22Rv1 (cell line): ENCODE results near the gene NAA38.
"Not testable (repeated sequence)": the region's sequence is repeated elsewhere in the genome, so short reads cannot be mapped to it uniquely, and the experiment has no call there.

Experiments
- H3K27ac ChIP-seq: fragments of 450-650 bp; 2 replicates; pipeline ENCODE4 v1.5.1; 2017
- ZFX ChIP-seq: fragments of 450-650 bp; IDR thresholded peaks from 2 replicates; pipeline ENCODE4 v1.6.1; 2017; ENCODE audit warnings: antibody characterized with exemption, borderline replicate concordance
- TF ChIP-seq, protein P1 (sequence below): fragments of 450-650 bp; IDR thresholded peaks from 2 replicates; pipeline ENCODE4 v1.5.1; 2017; ENCODE audit warnings: mild to moderate bottlenecking

The NAA38 gene

DNA sequence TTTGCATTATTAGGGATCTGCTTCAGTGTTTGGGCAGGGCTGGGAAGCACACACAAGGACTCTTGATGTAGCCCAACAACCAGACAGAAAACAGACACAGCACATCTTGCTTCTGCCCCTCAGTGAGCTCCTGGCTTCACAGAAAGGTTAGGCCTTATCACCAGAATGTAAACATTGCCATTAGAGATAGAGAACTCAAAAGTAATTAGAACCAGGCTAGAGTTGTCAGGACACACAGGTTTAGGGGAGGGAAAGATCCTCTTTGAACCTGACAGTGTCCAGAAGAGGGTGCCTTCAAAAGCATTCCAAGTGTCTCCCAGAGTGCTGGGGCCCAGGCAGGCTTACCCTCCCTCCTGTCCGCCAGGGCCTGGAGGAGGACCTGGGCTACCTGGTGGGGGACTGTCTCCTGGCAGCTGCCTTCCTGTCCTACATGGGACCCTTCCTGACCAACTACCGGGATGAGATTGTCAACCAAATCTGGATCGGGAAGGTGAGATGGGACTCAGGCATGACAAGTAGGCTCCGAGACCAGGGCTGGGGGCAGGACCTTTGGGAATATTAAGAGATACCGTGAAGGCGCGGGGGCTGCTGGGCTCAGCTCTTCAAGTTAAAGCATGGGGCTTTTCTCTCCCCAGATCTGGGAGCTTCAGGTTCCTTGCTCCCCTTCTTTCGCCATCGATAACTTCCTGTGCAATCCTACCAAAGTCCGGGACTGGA is 40.3 kb downstream of the NAA38 start:
- TF ChIP-seq, protein P1, sequence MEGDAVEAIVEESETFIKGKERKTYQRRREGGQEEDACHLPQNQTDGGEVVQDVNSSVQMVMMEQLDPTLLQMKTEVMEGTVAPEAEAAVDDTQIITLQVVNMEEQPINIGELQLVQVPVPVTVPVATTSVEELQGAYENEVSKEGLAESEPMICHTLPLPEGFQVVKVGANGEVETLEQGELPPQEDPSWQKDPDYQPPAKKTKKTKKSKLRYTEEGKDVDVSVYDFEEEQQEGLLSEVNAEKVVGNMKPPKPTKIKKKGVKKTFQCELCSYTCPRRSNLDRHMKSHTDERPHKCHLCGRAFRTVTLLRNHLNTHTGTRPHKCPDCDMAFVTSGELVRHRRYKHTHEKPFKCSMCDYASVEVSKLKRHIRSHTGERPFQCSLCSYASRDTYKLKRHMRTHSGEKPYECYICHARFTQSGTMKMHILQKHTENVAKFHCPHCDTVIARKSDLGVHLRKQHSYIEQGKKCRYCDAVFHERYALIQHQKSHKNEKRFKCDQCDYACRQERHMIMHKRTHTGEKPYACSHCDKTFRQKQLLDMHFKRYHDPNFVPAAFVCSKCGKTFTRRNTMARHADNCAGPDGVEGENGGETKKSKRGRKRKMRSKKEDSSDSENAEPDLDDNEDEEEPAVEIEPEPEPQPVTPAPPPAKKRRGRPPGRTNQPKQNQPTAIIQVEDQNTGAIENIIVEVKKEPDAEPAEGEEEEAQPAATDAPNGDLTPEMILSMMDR = no peak
- TF ChIP-seq ZFX = no peak

DNA sequence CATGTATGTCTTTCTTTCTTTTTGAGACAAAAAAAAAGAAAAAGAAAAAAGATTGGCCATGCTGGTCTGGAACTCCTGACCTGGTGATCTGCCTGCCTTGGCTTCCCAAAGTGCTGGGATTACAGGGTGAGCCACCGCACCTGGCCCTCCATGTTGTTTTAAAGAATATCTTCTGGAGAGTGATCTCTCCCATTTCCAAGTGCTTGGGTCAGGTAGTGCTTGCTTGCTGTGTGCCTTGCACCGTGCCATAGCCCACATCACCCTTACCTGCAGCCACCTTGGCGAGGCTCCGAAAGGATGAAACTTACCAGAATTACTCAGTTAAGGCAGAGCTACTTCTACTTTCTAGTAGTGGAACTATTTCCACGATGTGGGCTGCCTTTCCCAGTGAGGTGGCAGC is 42.4 kb downstream of the NAA38 start:
- TF ChIP-seq, protein P1 = no peak
- no peak for TF ChIP-seq ZFX
- H3K27ac ChIP-seq = no peak overlapping the region

More for the DNA sequence above, 40.3 kb downstream of the NAA38 start:
- no peak overlapping the region for H3K27ac ChIP-seq

DNA sequence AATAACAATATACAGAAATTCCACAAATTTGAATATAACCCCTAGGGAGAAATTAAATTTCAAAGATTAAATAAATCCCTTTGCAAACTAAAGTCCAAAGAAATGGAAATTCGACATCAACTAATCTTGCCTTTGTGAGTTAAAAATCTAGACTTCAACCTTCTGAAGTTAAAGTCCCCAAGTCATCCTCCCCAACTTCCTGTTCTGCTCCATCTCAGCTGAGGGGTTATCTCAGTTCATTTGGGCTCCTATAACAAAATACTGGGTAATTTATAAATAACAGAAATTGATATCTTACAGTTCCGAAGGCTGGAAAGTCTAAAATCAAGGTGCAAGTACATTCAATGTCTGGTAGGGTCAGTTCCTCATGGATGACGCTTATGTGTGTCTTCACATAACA is 46.1 kb downstream of the NAA38 start:
- TF ChIP-seq, protein P1 = no peak
- no peak for TF ChIP-seq ZFX
- no peak overlapping the region for H3K27ac ChIP-seq

DNA sequence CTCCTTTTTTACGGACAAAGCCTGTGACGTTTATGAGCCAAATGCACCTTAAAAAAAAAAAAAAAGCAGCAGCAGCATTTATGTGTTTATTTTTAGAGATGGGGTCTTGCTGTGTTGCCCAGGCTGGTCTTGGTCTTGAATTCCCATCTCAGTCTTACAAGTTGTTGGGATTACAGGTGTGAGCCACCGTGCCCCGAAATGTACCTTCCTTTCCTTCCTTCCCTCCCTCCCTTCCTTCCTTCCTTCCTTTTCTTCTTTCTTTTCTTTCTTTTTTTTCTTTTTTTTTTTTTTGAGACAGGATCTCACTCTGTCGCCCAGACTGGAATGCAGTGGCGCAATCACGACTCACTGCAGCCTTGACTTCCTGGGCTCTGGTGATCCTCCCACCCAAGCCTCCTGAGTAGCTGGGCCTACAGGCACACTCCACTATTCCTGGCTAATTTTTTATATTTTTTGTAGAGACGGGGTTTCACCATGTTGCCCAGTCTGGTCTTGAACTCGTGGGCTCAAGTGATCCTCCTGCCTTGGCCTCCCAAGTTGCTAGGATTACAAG is 47.5 kb downstream of the NAA38 start:
- H3K27ac ChIP-seq = not testable (repeated sequence)

DNA sequence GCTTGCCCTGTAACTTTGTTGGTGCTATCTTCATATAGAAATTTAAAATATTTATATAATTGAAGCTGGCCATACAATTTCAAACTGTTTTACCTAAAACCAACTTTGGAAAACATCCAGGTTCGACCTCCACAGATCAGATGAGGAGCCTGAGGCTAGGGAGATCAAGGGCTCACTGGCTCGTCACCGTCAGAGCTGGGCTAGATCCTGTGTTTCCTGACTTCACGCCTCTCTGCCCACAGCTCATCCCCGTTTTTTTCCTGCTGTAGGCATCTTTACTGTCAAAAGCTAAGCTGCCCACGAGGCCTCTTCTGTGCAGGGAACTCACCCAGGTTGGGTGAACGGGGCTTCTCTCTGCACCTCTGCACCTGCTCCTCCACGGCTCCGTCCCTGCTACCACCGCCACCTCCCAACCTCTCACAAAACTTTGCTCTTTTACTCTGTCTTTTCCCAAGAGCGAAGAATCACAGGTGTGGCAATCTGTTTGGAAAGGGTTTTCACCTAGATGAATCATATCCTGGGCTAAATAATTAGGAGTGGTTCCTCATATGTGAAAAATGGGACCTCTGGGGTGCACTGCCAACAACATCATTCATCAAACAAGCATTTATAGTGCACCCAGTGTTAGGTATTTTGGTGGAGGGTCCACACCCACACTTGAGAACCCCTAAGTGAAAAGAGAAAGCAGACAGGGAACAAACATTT is 48.1 kb downstream of the NAA38 start:
- TF ChIP-seq ZFX = no peak
- TF ChIP-seq, protein P1 = no peak
- no peak overlapping the region for H3K27ac ChIP-seq

DNA sequence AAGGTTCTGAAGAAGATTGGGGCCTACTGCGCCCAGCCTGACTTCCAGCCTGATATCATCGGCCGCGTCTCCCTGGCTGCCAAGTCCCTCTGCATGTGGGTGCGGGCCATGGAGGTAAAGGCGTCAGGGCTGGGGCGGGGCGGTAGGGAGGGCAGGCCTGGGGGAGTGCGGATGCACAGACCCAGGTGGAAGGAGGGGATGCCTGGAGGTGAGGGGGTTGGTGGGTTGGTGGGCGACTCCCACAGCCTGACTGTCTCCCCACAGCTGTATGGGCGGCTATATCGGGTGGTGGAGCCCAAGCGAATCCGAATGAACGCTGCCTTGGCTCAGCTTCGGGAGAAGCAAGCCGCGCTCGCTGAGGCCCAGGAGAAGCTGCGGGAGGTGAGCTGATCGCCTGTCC is 50.2 kb downstream of the NAA38 start:
- H3K27ac ChIP-seq = no peak overlapping the region
- TF ChIP-seq ZFX = no peak
- TF ChIP-seq, protein P1 = no peak
